ENCODE results near the gene CELF5.
"Not testable (repeated sequence)": the region's sequence is repeated elsewhere in the genome, so short reads cannot be mapped to it uniquely, and the experiment has no call there.

Gene CELF5

DNA sequence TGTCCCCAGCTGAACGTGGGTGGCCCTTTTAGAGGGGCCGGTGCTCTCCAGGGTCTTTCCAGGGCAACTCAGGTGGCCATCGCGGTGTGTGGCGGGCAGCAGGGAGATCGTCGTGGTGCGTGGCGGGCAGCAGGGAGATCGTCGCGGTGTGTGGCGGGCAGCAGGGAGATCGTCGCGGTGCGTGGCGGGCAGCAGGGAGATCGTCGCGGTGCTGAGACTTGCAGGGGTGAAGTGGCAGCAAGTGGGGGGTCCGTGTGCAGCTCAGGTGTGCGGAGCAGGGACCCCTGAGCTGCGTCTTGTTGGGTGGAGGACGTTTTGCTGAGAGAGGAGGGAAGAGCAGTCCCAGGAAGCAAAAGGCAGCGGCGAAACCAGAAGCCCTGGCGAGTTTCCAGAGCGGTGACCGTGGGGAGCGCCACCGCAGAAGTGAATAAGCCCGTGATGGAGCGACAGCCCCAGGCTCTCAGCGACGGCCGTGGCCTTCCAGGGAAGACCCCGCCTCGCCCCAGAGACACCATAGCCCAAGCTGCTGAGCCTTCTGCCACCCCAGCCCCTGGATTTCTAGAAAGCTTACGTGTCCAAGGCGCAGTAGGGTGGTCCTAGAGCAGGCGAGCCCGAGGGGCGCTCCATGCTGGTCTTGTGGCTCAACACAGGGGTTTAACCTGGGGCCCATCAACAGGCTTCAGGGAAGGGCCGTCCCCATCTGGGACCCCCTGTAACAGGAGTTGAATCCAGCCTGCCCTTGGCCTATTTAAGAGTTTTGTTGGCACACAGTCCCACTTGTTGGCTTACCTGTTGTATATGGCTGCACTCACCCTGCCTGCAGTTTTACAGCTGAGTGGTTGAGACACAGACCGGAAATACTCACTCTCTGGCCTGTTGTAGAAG, 33.3 kb upstream of the CELF5 start:
- DNase-seq: no peak

DNA sequence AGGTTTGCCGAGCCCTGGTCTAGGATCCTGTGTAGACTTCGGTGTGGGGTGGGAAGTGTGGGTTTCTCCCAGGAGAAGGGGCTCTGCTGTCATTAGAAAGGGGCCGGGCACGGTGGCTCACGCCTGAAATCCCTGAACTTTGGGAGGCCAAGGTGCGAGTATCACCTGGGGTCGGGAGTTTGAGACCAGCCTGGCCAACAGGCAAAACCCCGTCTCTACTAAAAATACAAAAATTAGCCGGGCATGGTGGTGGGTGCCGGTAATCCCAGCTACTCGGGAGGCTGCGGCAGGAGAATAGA, 32.7 kb upstream of the CELF5 start:
- DNase-seq: not testable (repeated sequence)

DNA sequence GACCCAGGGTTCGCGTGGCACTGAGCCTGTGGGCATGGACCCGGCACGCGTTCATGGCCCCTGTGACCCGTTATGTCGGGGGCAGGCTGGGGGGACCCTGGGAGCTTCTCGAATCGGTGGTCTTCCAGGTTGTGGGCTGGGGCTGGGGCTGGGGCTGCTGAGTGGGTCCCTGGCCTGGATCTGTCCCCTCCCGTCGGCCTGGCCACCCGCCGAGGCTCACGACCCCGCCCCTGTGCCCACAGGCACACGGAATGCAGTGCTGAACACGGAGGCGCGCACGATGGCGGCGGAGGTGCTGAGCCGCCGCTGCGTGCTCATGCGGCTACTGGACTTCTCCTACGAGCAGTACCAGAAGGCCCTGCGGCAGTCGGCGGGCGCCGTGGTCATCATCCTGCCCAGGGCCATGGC, 32.2 kb upstream of the CELF5 start:
- DNase-seq: no peak

DNA sequence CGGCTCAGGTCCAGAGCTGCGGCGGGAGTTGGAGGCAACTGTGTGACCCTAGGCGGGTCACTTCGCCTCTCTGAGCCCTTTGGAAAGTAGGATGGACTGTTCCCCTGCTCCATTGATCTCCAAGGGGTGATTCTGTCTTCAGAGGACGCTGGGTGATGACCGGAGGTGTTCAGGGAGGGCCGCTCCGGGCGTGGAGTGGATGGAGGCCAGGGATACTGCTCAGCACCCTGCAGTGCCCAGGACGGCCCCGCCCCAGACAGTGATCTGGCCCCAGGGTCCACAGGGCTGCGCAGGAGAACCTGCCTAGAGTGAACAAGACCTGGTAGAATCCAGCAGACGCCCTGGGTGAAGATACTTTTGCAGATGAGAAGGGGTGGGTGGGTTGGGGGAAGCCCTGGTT, 31.8 kb upstream of the CELF5 start:
- no peak for DNase-seq

DNA sequence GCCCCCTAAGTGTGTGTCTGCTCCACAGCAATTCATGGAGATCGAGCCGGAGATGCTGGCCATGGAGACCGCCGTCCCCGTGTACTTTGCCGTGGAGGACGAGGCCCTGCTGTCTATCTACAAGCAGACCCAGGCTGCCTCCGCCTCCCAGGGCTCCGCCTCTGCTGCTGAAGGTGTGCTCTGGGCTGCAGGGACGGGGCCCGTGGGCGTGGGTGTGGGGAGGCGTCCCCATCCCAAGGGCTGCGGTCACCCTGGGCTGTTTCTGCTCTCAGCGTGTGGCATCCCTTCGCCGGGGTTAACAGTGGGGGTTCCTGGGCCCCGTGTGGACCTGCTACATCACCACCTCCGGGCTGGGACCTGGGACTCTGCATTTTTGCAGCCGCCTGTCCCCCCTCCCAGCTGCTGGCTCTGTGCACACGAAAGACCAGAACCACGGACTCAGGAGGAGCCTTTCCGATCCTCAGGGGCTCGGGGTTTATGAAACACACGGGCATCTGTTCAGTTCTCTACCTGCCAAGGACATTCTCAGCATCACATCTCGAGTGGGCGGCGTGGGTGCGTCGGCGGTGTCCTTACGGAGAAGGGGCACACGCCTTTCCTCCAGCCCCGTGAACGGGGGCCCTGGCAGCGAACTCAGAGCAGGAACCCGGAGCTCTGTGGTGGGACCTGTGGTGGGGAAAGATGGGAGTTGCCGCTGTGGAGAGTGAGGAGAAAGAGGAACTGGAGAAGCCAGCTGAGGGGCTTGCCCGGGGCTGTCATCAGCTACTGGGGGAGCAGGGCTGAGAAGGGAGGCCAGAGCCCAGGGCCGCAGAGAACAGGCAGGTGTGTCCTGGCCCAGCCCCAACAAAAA, 31.0 kb upstream of the CELF5 start:
- DNase-seq: no peak

DNA sequence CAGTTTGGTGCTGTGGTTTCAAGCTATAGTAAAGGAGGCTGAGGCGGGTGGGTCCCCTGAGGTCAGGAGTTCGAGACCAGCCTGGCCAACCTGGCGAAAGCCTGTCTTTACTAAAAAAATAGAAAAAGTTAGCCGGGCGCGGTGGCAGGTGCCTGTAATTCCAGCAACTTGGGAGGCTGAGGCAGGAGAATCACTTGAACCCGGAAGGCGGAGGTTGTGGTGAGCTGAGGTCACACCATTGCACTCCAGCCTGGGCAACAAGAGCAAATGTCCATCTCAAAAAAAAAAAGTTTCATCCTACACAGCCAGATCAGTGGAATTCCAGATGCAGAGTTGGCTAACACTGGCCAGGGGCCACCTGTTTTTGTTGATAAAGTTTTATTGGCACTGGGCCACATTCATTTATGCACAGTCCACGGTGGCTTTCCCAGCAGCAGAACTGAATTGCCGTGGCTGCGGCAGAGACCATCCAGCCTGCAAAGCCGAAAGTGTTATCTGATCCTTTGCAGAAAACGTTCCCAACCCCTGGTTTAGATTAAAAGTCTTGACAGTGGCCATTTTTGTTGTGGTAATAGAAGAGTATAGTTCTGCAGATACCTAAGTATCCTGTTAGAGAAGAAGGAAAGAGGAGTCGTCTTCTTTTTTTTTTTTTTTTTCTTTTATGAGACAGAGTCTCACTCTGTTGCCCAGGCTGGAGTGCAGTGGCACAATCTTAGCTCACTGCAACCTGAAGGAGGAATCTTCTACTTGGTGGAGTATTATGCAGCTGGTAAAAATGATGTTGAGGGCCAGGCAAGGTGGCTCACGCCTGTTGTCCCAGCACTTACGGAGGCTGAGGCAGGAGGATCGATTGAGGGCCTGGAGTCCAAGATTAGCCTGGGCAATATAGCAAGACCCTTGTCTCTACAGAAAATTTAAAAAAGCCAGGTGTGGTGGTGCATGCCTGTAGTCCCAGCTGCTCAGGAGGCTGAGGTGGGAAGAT, 30.1 kb upstream of the CELF5 start:
- DNase-seq: no peak

DNA sequence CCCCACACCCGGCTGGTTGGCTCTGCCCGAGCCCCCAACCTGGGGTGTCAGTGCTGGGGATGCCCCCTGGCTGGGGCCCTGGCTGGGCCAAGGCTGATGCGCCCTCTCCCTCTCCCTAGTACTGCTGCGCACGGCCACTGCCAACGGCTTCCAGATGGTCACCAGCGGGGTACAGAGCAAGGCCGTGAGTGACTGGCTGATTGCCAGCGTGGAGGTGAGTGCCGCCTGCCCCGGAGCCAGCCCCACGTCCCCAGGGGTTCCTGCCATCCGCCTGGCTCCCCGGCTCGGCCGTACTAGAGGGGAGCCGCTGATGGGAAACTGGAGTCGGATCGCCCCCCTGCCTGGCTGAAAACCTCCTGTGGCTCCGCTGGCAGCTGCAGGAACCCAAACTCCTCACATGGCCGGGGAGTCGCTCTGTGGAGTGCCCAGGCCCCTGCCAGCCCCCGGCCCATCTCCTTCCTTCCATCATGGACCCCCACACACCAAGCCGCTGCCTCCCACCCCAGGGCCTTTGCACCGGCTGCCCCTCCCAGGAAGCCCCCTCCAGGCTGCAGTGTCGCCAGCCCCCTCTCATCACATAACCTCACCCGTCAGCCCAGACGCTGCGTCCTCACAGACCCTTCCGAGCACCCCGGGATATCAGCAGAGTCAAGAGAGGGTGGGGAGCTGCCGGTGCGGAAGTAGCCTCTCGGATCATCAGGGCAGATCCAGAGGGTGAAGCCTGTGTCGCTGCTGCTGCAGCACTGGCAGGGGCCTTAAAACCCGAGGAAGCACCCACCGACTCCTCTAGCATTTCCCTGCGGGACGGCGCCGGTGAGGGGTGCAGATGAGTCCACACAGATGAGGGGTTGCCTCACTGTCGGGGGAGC, 28.2 kb upstream of the CELF5 start:
- no peak for DNase-seq

DNA sequence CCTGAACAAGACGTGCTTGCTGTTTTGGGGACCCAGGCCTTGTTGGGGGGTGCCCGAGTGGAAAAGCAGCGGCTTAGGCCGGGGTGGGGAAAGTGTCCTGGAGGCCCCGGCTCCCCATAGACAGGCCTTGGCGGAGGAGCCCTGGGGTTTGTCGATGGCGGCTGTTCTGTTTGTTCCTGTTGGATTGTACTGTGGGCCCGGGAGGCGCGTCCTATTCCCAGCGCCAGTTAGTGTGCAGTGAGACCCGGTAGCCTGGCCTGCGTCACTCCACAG, 27.6 kb upstream of the CELF5 start:
- DNase-seq: no peak

DNA sequence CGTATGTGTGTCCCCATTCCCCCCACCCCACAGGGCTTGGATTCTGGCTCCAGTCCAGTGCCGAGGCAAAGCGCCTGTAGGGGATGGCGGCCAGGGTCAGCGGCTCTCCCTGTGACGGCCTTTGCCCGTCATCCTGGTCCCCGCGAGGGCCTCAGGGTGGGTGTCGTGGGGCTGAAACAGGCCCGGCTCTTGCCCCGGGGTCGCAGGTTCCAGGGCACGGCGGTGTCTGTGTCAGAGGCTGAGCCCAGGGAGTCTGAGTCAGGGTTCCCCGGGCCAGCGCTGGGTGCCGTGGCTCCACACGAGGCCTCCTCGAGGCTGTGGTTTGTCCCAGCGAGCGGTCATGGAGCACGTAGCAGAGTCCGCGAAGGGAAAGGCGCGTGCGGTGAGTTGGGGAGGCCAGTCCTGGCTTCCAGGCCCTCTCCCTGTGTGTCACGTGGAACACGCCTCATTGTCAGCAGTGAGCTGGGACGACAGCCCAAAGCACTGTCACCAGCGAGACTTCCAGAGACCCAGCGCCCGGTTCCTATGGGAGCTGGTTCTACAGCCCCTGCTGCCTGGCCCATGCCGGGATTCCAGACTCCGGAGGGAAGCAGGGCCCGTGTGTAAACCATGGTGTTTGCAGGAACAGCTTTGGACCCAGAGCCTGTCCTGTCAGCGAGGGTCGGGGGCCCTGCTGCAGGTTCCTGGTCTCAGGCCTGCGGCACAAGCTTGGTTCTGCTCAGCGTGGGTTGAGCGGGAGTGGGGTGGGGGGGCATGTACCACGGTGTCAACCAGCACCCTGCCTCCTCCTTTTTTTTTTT, 25.4 kb upstream of the CELF5 start:
- DNase-seq: no peak

DNA sequence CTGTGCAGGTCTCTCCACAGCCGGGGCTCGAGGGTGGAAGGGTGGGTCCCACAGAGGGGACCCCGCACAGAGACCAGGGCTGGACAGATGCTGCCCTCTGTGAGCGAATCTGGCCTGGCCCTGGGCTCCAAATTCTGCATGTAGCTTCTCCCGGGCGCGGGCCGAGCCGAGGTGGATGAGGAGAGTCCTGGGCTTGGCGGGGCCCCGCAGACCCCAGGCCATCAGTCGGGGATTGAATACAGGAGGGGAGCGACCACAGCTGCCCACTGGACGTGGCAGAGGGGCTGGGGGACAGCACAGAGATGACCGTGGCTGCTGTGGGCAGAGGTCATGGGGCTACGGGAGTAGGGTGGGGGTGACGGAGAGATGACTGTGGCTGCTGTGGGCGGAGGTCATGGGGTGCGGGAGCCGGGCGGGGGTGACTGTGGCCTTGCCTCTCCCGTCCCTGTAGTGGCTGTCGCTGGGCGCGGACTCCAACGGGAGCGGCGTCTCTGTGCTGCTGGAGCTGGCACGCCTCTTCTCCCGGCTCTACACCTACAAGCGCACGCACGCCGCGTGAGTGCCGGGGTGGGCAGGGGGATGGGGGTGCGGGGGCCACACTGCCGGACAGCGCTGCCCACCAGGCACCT, 23.3 kb upstream of the CELF5 start:
- no peak for DNase-seq

DNA sequence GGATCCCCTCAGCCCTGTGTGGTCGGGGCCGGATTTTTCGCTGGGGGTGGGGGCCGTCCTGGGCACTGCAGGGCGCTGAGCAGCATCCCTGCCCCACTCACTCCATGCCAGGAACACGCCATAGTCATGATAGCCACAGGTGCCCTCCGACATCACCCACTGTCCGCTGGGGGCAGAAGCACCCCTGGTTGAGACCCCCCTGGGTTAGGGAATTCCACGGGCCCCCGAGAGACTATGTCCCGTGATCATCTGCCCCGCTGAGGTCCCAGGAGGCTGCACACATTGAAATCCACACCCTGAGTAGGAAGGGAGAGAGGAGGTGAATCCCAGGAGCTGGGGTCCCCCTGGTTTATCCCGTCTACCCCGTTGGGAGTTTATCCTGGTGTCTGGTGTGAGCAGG, 22.6 kb upstream of the CELF5 start:
- no peak for DNase-seq

DNA sequence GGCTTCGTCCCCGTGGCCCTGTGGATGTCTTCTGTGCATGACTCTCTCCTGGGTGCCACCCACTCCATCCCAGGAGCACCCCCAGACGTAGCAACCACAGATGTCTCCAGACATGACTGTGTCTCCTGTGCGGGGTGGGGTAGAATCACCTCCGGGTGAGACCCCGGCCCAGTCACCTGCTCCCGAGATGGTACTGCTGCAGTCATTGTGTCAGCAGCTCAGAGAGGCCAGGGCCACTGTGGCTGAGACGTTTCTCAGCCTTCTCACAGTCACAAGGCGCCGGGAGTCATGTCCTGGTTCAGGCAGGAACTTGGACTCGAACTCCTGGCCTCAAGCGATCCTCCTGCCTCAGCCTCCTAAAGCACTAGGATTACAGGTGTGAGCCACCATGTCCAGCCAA, 22.1 kb upstream of the CELF5 start:
- DNase-seq: no peak

DNA sequence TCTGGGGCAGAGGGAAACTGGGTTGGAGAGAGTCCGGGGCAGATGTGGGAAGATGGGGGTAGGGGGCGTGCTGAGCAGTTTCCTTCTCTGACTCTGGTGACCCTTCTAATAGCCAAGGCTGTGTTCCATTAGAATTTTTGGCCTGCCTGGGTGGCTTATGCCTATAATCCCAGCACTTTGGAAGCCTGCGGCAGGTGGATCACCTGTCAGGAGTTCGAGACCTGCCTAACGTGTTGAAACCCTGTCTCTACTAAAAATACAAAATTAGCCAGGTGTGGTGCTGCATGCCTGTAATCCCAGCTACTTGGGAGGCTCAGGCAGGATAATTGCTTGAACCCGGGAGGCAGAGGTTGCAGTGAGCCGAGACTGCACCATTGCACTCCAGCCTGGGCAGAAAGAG, 21.6 kb upstream of the CELF5 start:
- not testable (repeated sequence) for DNase-seq

DNA sequence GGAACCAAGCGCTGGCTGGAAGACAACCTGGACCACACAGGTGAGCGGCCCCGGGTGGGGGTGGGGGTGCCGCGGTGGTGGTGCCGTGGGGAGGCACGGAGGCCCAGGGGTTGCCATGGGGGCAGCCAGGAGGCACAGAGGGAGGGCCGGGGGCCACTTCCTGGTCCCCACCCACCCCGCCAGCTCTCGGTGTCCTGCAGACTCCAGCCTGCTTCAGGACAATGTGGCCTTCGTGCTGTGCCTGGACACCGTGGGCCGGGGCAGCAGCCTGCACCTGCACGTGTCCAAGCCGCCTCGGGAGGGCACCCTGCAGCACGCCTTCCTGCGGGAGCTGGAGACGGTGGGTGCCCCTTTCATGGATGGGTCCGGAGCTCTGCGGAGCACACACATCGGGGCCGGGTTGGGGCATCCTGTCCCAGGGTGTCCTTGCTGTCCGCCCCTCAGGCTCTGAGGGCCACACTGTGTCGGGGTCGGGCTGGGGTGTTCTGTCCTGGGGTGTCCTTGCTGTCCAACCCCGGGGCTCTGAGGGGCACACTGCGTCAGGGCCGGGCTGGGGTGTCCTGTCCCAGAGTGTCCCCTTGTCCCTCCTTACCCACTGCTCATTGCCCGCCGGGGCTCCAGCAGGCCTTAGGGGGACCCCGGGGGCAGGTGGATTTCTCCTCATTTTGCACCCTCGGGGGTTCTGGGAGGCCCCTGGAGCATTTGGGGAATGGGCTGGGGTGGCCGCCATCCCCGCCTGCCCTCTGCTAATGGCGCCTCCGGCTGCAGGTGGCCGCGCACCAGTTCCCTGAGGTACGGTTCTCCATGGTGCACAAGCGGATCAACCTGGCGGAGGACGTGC, 20.4 kb upstream of the CELF5 start:
- DNase-seq: no peak

DNA sequence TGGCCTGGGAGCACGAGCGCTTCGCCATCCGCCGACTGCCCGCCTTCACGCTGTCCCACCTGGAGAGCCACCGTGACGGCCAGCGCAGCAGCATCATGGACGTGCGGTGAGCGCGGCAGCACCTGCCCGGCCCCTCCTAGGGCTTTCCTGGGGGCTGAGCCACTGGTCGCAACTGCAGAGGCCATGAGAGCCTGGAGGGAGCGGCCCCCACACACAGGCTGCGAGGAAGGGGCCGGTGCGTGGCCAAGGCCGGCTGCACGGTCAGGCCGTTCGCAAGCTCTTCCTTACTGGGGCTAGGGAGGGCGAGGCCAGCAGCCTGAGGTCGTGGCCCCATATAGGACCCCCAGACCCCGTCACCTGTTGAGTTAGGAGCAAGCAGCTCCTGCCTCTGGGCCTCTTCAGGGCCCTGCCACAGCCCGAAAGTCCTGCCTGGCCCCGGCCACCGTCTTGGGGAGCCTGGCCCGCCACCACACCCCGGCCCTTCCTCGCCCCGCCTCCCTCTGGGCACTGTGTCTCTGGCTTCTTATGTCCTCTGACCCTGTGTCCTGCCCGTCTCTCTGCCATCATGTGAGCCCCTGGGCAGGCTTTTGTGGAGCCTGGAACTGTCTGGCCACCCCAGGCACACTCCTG, 19.7 kb upstream of the CELF5 start:
- DNase-seq: no peak

DNA sequence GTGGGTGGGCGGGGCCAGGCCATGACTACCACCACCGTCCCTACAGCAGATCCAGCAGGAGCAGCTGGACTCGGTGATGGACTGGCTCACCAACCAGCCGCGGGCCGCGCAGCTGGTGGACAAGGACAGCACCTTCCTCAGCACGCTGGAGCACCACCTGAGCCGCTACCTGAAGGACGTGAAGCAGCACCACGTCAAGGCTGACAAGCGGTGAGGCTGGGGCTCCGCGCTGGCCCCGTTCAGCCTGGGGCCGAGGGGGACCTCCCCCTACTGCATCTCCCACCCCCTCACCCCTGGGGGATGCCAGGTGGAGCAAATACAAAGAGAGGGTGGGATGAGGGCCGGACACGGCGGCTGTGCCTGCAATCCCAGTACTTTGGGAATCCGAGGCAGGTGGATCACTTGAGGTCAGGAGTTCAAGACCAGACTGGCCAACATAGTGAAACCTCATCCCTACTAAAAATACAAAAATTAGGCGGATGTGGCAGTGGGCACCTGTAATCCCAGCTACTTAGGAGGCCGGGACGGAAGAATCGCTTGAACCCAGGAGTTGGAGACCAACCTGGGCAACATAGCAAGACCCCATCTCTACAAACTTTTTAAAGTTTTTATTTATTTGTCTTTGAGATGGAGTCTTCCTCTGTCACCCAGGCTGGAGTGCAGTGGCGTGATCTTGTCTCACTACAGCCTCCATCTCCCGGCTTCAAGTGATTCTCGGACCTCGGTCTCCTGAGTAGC, 18.1 kb upstream of the CELF5 start:
- DNase-seq: no peak

DNA sequence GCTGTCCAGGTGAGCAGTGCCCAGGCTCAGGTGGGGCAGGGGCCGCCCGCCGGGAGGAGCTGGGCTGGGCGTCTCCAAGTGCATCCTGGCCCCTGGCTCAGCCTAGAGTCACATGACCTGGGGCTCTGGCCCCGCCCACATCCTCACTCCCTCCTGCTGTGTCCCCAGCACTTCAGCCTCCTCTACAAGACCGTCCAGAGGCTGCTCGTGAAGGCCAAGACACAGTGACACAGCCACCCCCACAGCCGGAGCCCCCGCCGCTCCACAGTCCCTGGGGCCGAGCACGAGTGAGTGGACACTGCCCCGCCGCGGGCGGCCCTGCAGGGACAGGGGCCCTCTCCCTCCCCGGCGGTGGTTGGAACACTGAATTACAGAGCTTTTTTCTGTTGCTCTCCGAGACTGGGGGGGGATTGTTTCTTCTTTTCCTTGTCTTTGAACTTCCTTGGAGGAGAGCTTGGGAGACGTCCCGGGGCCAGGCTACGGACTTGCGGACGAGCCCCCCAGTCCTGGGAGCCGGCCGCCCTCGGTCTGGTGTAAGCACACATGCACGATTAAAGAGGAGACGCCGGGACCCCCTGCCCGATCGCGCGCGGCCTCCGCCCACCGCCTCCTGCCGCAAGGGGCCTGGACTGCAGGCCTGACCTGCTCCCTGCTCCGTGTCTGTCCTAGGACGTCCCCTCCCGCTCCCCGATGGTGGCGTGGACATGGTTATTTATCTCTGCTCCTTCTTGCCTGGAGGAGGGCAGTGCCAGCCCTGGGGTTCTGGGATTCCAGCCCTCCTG, 16.8 kb upstream of the CELF5 start:
- no peak for DNase-seq
